ENCODE data around the gene KCNJ5. TPM values are rescaled to one million over a fixed set of nuclear protein-coding genes. Genes with fewer than 3 reads are reported as not detected.

Gene KCNJ5
- total RNA-seq (2021) = 0.04 and 0.11 TPM in 2 replicates
- long read RNA-seq = 0 reads

- Histone ChIP-seq H2AK5ac (ENCODE audit: insufficient read length, low read length) (no peak within 1 kb of the TSS), H3K14ac (ENCODE audit: insufficient read depth, low read length) (no peak within 1 kb of the TSS), H3K9ac (ENCODE audit: extremely low read depth, insufficient read length, low read length) (no peak within 1 kb of the TSS), H4K5ac (ENCODE audit: insufficient read length, low read depth, low read length) (no peak within 1 kb of the TSS), H3K23me2 (ENCODE audit: insufficient read length, low read depth, low read length, poor library complexity, severe bottlenecking) (peaks cover 8% of the 10 kb centered on the region), H3K4me2 (ENCODE audit: insufficient read depth, insufficient read length, low read length) (peak within 1 kb of the TSS; percentile 44), H3K18ac (ENCODE audit: insufficient read length, low read depth, low read length) (no peak within 1 kb of the TSS), H3K79me2 (ENCODE audit: insufficient read depth, low read length) (no peaks in the 10 kb centered on the region), H4K20me1 (ENCODE audit: control insufficient read depth, insufficient read depth, insufficient read length) (no peaks in the 10 kb centered on the region), H3K4me1 (ENCODE audit: insufficient read depth, low read length) (no peaks in the 10 kb centered on the region), H2BK12ac (ENCODE audit: insufficient read length, low read depth, low read length) (no peak within 1 kb of the TSS), H3T11ph (ENCODE audit: low read length) (no peak within 1 kb of the TSS), H2BK5ac (ENCODE audit: insufficient read length, low read length) (no peak within 1 kb of the TSS), H2BK20ac (ENCODE audit: low read depth, low read length, poor library complexity, severe bottlenecking) (no peak within 1 kb of the TSS), H3K56ac (ENCODE audit: insufficient read length, low read depth, low read length) (no peak within 1 kb of the TSS), H3K27me3 (ENCODE audit: insufficient read depth, low read length) (peaks cover 55% of the 10 kb centered on the region), H2BK15ac (ENCODE audit: low read depth, low read length) (no peak within 1 kb of the TSS), H4K91ac (ENCODE audit: insufficient read length, low read depth, low read length) (no peak within 1 kb of the TSS), H3K79me1 (ENCODE audit: insufficient read depth, low read depth, low read length, poor library complexity, severe bottlenecking) (no peaks in the 10 kb centered on the region), H3K23ac (ENCODE audit: insufficient read length, low read depth, low read length) (no peak within 1 kb of the TSS), H2AFZ (ENCODE audit: low read length) (no peak within 1 kb of the TSS), H4K8ac (replicated peaks; ENCODE audit: insufficient read length, low read depth, low read length) (no peak within 1 kb of the TSS), H3K4ac (ENCODE audit: low read depth, low read length) (no peak within 1 kb of the TSS), H2BK120ac (ENCODE audit: low read depth, low read length, poor library complexity, severe bottlenecking) (no peak within 1 kb of the TSS), H3K9me3 (ENCODE audit: control insufficient read depth, low read depth, low read length) (no peaks in the 10 kb centered on the region), H3K27ac (ENCODE audit: insufficient read length, low read depth, low read length) (no peak within 1 kb of the TSS)
- WGBS (ENCODE audit: extremely low coverage, insufficient read length, low lambda C conversion rate) = no CpG with 5 or more reads among the region's 85 CpGs
- H3K27ac Mint-ChIP-seq = no peak within 1 kb of the TSS
- H3K4me1 Mint-ChIP-seq = peaks cover 27 to 36% of the 10 kb centered on the region in 2 experiments
- H3K27me3 Mint-ChIP-seq (ENCODE audit: low read depth) = peaks cover 97% of the 10 kb centered on the region
- H3K36me3 Mint-ChIP-seq (ENCODE audit: insufficient read depth in 1 of 3, low read depth in 3 of 3) = no peaks in the 10 kb centered on the region
- TF ChIP-seq CTCF (conservative IDR thresholded peaks at IDR 0.05) = no peak
- no peaks in the 10 kb centered on the region; a peak in 1 of 5 replicates for H3K9me3 Mint-ChIP-seq
- DNase-seq = no peak
- H3K4me3 Mint-ChIP-seq = peak within 1 kb of the TSS; percentile 74 to 89
Observed at GRCh38 chr11:128890543-128891368, at the start of gene KCNJ5. Gene KCNJ5 (plus strand): TSS chr11:128891356. CDS start chr11:128911274, 19,918 bp downstream.

Data from H9 (cell line).